ENCODE data around the gene MEF2C.

GRCh38 chr5:88877826-88878225 lies 5.2 kb downstream of the MEF2C start:
- no peak for TF ChIP-seq GATA3 (IDR thresholded peaks at IDR 0.05; ENCODE audit: low read depth, low read length)
- TF ChIP-seq GATA2 (IDR thresholded peaks at IDR 0.05; ENCODE audit: low read depth, low read length) = no peak

Data from SH-SY5Y (cell line).